ENCODE data around the gene TOP2A.

DNA sequence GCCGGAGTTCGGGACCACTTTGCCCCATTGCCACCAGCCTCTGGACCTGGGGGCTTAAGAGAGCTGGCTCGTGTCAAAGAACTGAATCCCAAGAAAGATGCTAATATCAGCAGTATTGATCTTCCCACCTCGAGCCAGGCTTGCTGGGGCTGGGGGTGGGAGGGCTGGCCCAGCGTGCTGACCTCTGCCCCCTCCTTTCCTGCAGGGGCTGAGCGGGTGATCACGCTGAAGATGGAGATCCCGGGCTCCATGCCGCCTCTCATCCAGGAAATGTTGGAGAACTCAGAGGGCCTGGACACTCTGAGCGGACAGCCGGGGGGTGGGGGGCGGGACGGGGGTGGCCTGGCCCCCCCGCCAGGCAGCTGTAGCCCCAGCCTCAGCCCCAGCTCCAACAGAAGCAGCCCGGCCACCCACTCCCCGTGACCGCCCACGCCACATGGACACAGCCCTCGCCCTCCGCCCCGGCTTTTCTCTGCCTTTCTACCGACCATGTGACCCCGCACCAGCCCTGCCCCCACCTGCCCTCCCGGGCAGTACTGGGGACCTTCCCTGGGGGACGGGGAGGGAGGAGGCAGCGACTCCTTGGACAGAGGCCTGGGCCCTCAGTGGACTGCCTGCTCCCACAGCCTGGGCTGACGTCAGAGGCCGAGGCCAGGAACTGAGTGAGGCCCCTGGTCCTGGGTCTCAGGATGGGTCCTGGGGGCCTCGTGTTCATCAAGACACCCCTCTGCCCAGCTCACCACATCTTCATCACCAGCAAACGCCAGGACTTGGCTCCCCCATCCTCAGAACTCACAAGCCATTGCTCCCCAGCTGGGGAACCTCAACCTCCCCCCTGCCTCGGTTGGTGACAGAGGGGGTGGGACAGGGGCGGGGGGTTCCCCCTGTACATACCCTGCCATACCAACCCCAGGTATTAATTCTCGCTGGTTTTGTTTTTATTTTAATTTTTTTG is 61.6 kb downstream of the TOP2A start:
- TF ChIP-seq CTCF (IDR thresholded peaks at IDR 0.05): no peak
- no peak for TF ChIP-seq EZH2phosphoT487 (IDR thresholded peaks at IDR 0.05; ENCODE audit: borderline replicate concordance, low read depth)
- TF ChIP-seq MXI1 (IDR thresholded peaks at IDR 0.05; ENCODE audit: low read depth, low read length): no peak
- no peak for TF ChIP-seq POLR2AphosphoS5 (IDR thresholded peaks at IDR 0.05; ENCODE audit: low read depth, low read length)
- no peak for TF ChIP-seq EP300 (IDR thresholded peaks at IDR 0.05; ENCODE audit: borderline replicate concordance in 1 of 2, low read depth in 1 of 2, low read length in 1 of 2)
- TF ChIP-seq NFIC (IDR thresholded peaks at IDR 0.05; ENCODE audit: borderline replicate concordance): no peak
- no peak for TF ChIP-seq TEAD4 (IDR thresholded peaks at IDR 0.05; ENCODE audit: borderline replicate concordance, insufficient read depth)
- TF ChIP-seq REST (IDR thresholded peaks at IDR 0.05; ENCODE audit: low read depth, low read length): no peak
- no peak for TF ChIP-seq RAD21 (IDR thresholded peaks at IDR 0.05; ENCODE audit: low read length)
- TF ChIP-seq SIN3A (IDR thresholded peaks at IDR 0.05; ENCODE audit: borderline replicate concordance, low read depth, low read length): no peak
- no peak for TF ChIP-seq ZBTB33 (IDR thresholded peaks at IDR 0.05; ENCODE audit: borderline replicate concordance, low read depth)
